GM18870 (cell line): ENCODE measurements around the gene ZRANB3.
"Not testable (repeated sequence)": the region's sequence is repeated elsewhere in the genome, so short reads cannot be mapped to it uniquely, and the experiment has no call there.

ENCODE experiments used
- ATAC-seq: cut with Tn5 transposase; IDR thresholded peaks from one replicate; pipeline ENCODE4 v1.9.1; 2021; ENCODE audit warnings: moderate library complexity; ENCODE audit not compliant: unreplicated experiment

Gene ZRANB3

GRCh38 chr2:135142323-135142722 is 388.7 kb downstream of the ZRANB3 start:
- no peak for ATAC-seq

- ATAC-seq, result no peak
These were observed 390.4 kb downstream of the ZRANB3 start for GRCh38 chr2:135140606-135141005.

- ATAC-seq, result no peak
These were observed 398.7 kb downstream of the ZRANB3 start for GRCh38 chr2:135132314-135132713.

- ATAC-seq, result no peak
These were observed 400.3 kb downstream of the ZRANB3 start for GRCh38 chr2:135130751-135131150.

- no peak for ATAC-seq
These were observed 405.1 kb downstream of the ZRANB3 start for GRCh38 chr2:135125940-135126339.

GRCh38 chr2:135124924-135125886 is 405.8 kb downstream of the ZRANB3 start:
- ATAC-seq, result no peak

- not testable (repeated sequence) for ATAC-seq
These were observed 409.4 kb downstream of the ZRANB3 start for GRCh38 chr2:135121658-135122039.

GRCh38 chr2:135121016-135121657 is 409.9 kb downstream of the ZRANB3 start:
- ATAC-seq, result no peak

GRCh38 chr2:135119582-135119981 is 411.4 kb downstream of the ZRANB3 start:
- no peak for ATAC-seq

- ATAC-seq, result no peak
These were observed 417.7 kb downstream of the ZRANB3 start for GRCh38 chr2:135113322-135113721.

GRCh38 chr2:135105513-135106316 is 425.3 kb downstream of the ZRANB3 start:
- not testable (repeated sequence) for ATAC-seq

GRCh38 chr2:135103843-135104242 is 427.2 kb downstream of the ZRANB3 start:
- no peak for ATAC-seq

GRCh38 chr2:135099802-135100483 is 431.1 kb downstream of the ZRANB3 start:
- no peak for ATAC-seq

GRCh38 chr2:135097532-135098231 is 433.3 kb downstream of the ZRANB3 start:
- ATAC-seq, result no peak

GRCh38 chr2:135096665-135097446 is 434.2 kb downstream of the ZRANB3 start:
- no peak for ATAC-seq

GRCh38 chr2:135095591-135095990 is 435.4 kb downstream of the ZRANB3 start:
- no peak for ATAC-seq

- no peak for ATAC-seq
These were observed 436.5 kb downstream of the ZRANB3 start for GRCh38 chr2:135094508-135094907.

- no peak for ATAC-seq
These were observed 437.2 kb downstream of the ZRANB3 start for GRCh38 chr2:135093670-135094330.

- no peak for ATAC-seq
These were observed 437.8 kb downstream of the ZRANB3 start for GRCh38 chr2:135093193-135093592.
